Aorta (tissue), 5 donors: ENCODE measurements around the gene DYRK2. TPM values are rescaled to one million over a fixed set of nuclear protein-coding genes. Genes with fewer than 3 reads are reported as not detected.

Experiments
- ATAC-seq: fragments of 200-7000 bp; cut with Tn5 transposase; one replicate; pipeline ENCODE4 v1.9.1; 2022; ENCODE audit warnings: moderate library complexity; ENCODE audit not compliant: low FRiP score
- DNase-seq, 2 donors: peaks; one replicate each; pipeline ENCODE4 v3.0.0-alpha.2; 2020
- H3K27ac ChIP-seq, 2 donors: one replicate each; pipeline ENCODE4 v1.5.1; 2013; ENCODE audit warnings: low read length in 2 of 2, mild to moderate bottlenecking in 2 of 2, moderate library complexity in 2 of 2, control low read depth in 1 of 2, inconsistent platforms in 1 of 2, low read depth in 1 of 2
- H3K27me3 ChIP-seq, 2 donors: one replicate each; pipeline ENCODE4 v1.6.1; 2013; ENCODE audit warnings: control low read depth in 1 of 2, low read length in 1 of 2, mild to moderate bottlenecking in 1 of 2, moderate library complexity in 1 of 2; ENCODE audit not compliant: insufficient read depth in 2 of 2, control insufficient read depth in 1 of 2
- H3K36me3 ChIP-seq, 2 donors: one replicate each; pipeline ENCODE4 v1.6.1; 2013; ENCODE audit warnings: control low read depth in 1 of 2, low read length in 1 of 2, mild to moderate bottlenecking in 1 of 2; ENCODE audit not compliant: insufficient read depth in 2 of 2, control insufficient read depth in 1 of 2
- H3K4me1 ChIP-seq, 2 donors: one replicate each; pipeline ENCODE4 v1.6.1; 2013; ENCODE audit warnings: low read length in 2 of 2, control low read depth in 1 of 2, mild to moderate bottlenecking in 1 of 2, moderate library complexity in 1 of 2; ENCODE audit not compliant: insufficient read depth in 2 of 2, control insufficient read depth in 1 of 2
- H3K4me3 ChIP-seq, 2 donors: one replicate each; pipeline ENCODE4 v1.5.1; 2013; ENCODE audit warnings: low read length in 2 of 2, control low read depth in 1 of 2, mild to moderate bottlenecking in 1 of 2
- H3K9me3 ChIP-seq: one replicate; pipeline ENCODE4 v1.6.1; 2013; ENCODE audit warnings: mild to moderate bottlenecking, low read length; ENCODE audit not compliant: control insufficient read depth
- WGBS, 2 donors: extraction: QIAGEN DNeasy Blood & Tissue Kit; methylation state at CpG; one replicate each; pipeline ENCODE4 v1.1.7; 2013; 5-methylcytosine and 5-hydroxymethylcytosine counted together
- intact Hi-C, 2 donors: fragments of 100-400 bp; cut with DNase I; formaldehyde crosslinking; loops; one replicate each; pipeline versions ENCODE4 v1.14.2 to v1.15.0; 2022
- polyA plus RNA-seq, 2 donors: library from polyadenylated mRNA; stranded (reverse); fragments of 200-250 nt; gene quantifications; one replicate each; pipeline ENCODE4 v1.2.3, GENCODE V29; 2013
- total RNA-seq, 2 donors: library from RNA; stranded (reverse); fragmentation: NEBNext Ultra II Directional; extraction: Animal tissue kit (Norgen Biotek cat#: 25700); gene quantifications; one replicate each; pipeline ENCODE4 v1.2.1, GENCODE V29; 2021
- donor health status: healthy with polysubstance abuse.
- donor health status: Bipolar disorder and iron deficiency.
- donor health status: DM: no; HTN: no; CAD: no.
- donor health status: DM: no; HTN: no; CAD: no.
- donor health status: DM: yes; HTN: yes; CAD: no.

DYRK2 gene
- total and polyA plus RNA-seq, 4 donors = 6.4 to 42.5 (median 17.3) TPM

DNA sequence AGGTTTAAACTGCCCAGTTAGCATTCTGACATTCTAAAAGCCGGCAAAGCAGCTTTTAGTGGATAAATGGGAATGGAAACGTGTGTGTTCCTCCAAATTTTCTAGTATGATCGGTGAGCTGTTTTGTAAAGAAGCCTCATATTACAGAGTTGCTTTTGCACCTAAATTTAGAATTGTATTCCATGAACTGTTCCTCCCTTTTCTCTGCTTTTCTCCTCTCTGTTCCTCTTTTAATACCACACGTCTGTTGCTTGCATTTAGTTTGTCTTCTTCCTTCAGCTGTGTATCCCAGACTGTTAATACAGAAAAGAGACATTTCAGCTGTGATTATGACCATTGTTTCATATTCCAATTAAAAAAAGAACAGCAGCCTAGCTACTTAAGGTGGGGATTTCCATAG lies 10.7 kb downstream of the DYRK2 start:
- no peak for ATAC-seq
- Histone ChIP-seq H3K9me3 (no peaks in the 10 kb centered on the region), H3K27ac (no peak overlapping the region), H3K36me3 (peaks cover 0 to 7% of the 10 kb centered on the region in 2 donors), H3K4me3 (no peak overlapping the region), H3K27me3 (no peaks in the 10 kb centered on the region), H3K4me1 (peaks cover 6 to 10% of the 10 kb centered on the region in 2 donors)
- intact Hi-C loops = loop anchor here in 1 of 2 donors (10.0 kb wide), 2 partner anchors 166 to 276 kb away; no protein-coding TSS in a partner anchor
- DNase-seq = no peak
- 14 to 20% methylated on average over 4 of the region's 4 CpGs for WGBS, 2 donors

GRCh38 chr12:67661311-67662021 lies 12.9 kb downstream of the DYRK2 start:
- no peaks in the 10 kb centered on the region for H3K27me3 ChIP-seq
- H3K4me3 ChIP-seq = no peak overlapping the region
- H3K9me3 ChIP-seq = no peaks in the 10 kb centered on the region
- intact Hi-C loops = loop anchor here in 1 of 2 donors (10.0 kb wide), 1 partner anchor 53 kb away; no protein-coding TSS in a partner anchor
- H3K36me3 ChIP-seq = peaks cover 0 to 7% of the 10 kb centered on the region in 2 donors
- no peak overlapping the region for H3K27ac ChIP-seq
- 43% methylated on average over 4 of the region's 4 CpGs for WGBS, 2 donors
- ATAC-seq (no peak), DNase-seq (no peak)
- H3K4me1 ChIP-seq = peaks cover 5 to 15% of the 10 kb centered on the region in 2 donors

DNA sequence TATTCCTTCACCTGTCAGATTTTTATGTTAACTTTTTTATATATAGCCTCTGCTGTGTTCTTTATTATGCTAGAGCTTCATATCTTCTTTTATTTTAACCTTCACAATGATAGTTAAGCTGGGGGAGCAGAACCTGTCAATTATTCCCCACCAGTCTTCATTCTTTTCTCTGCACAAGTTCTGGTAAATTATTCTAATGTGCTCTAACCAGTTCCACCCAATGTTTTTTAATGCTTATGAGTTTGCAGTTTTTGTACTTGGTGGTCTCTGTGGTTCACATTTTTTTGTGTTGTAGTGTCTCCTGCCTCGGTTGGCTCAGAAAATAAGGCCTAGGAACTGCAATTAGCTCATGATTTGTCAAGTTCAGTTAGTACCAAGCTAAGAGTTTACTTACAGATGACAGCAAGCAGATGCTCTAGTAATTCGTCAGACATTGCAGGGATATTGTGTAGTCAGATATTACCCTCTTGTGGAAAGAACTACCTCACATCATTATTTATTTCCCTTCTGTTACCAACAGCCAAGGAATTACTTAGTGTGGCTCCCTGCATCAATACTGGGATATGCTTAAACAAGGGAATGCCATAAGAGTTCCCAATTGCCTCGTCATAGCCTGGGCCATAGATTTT lies 14.5 kb downstream of the DYRK2 start:
- H3K27ac ChIP-seq = no peak overlapping the region

DNA sequence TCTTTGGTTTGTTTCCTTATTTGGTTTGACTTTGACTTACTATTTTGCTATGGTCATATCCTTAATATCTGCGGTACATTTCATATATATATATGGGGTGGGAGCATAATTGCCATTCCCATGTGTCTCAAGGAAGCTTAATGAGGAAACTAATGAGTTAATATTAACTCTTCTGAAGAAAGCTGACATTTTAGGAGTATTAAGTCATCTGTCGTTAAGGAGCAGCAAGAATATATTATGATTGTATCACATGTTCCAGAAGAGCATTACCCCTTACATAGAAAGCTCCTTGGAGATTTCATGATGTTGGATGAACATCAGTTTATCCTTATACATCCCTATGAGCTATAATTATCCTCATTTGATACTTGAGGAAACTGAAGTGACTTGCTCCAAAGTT lies 15.6 kb downstream of the DYRK2 start:
- ATAC-seq (no peak), DNase-seq (no peak)
- peaks cover 2 to 19% of the 10 kb centered on the region in 2 donors for H3K4me1 ChIP-seq
- H3K9me3 ChIP-seq = no peaks in the 10 kb centered on the region
- no peaks in the 10 kb centered on the region for H3K27me3 ChIP-seq
- H3K36me3 ChIP-seq = peaks cover 0 to 1% of the 10 kb centered on the region in 2 donors
- 53 to 63% methylated on average over 2 of the region's 2 CpGs for WGBS, 2 donors
- no peak overlapping the region for H3K27ac ChIP-seq
- intact Hi-C loops = loop anchor here in 1 of 2 donors (10.0 kb wide), 1 partner anchor 51 kb away; no protein-coding TSS in a partner anchor
- no peak overlapping the region for H3K4me3 ChIP-seq

More for the DNA sequence above, 14.5 kb downstream of the DYRK2 start:
- WGBS, 2 donors = 59 to 71% methylated on average over 3 of the region's 3 CpGs
- ATAC-seq (no peak), DNase-seq (no peak)
- no peak overlapping the region for H3K4me3 ChIP-seq
- peaks cover 0 to 4% of the 10 kb centered on the region in 2 donors for H3K36me3 ChIP-seq
- intact Hi-C loops = loop anchor here in 1 of 2 donors (10.0 kb wide), 1 partner anchor 52 kb away; no protein-coding TSS in a partner anchor
- peaks cover 5 to 19% of the 10 kb centered on the region in 2 donors for H3K4me1 ChIP-seq
- H3K27me3 ChIP-seq = no peaks in the 10 kb centered on the region
- no peaks in the 10 kb centered on the region for H3K9me3 ChIP-seq

- Histone ChIP-seq H3K27me3 (no peaks in the 10 kb centered on the region), H3K4me1 (peaks cover 2 to 15% of the 10 kb centered on the region in 2 donors), H3K27ac (peak overlapping the region in 1 of 2 donors; percentile 28), H3K9me3 (no peaks in the 10 kb centered on the region), H3K4me3 (no peak overlapping the region), H3K36me3 (peaks cover 0 to 1% of the 10 kb centered on the region in 2 donors)
- 65 to 87% methylated on average over 1 of the region's 1 CpG for WGBS, 2 donors
- no peak for DNase-seq
- intact Hi-C loops = loop anchor here in 1 of 2 donors (10.0 kb wide), 1 partner anchor 49 kb away; no protein-coding TSS in a partner anchor
- ATAC-seq = no peak
Observed at GRCh38 chr12:67665679-67666078, 17.1 kb downstream of the DYRK2 start.

- H3K27ac ChIP-seq = peak overlapping the region in 1 of 2 donors; percentile 14
- peaks cover 2 to 15% of the 10 kb centered on the region in 2 donors for H3K4me1 ChIP-seq
- intact Hi-C loops = loop anchor here in 1 of 2 donors (10.0 kb wide), 1 partner anchor 48 kb away; no protein-coding TSS in a partner anchor
- H3K9me3 ChIP-seq = no peaks in the 10 kb centered on the region
- H3K4me3 ChIP-seq = no peak overlapping the region
- WGBS, 2 donors = 0 to 5% methylated on average over 1 of the region's 1 CpG
- DNase-seq = no peak
- ATAC-seq = no peak
- H3K27me3 ChIP-seq = no peaks in the 10 kb centered on the region
- H3K36me3 ChIP-seq = no peaks in the 10 kb centered on the region
Observed at GRCh38 chr12:67666605-67667004, 18.1 kb downstream of the DYRK2 start.

DNA sequence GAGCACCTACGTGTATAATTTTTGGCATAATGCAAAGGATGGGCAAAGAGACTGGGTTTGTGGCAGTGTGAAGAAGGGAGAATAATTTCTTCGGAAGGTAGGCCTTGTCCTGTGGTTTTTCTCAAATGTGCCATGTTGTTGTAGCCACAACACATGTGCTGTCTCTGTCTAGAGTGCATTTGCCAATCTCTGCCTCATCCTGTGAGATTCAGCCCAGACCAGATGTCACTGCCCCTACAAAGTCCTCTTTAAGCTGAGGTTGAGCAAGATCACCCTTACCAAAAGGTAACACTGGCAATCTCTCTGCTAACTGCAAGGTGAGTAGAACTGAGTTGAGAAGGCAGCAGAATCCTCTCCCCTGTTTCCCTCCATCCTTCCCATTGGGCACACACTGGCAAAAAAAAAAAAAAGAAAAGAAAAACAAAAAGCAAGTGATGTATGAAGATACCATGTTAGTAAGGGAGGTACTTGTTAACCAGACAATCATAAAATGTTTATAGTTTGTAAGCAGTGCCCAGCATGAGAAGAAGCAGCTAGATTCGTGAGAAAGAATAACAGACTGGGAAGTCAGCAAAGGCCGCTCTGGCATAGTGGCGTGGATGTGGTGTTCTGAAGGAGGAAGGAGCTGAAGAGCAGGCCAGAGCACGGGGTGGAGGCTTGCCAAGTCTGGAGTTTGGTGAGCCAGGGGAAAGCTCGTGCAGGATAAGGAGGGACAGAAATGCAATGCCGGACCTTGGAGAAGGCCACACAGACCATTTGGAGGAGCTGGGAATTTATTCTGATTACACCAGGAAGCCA lies 18.9 kb downstream of the DYRK2 start:
- peak overlapping the region in 1 of 2 donors; percentile 82 for H3K27ac ChIP-seq
- 17 to 18% methylated on average over 8 of the region's 8 CpGs for WGBS, 2 donors
- H3K9me3 ChIP-seq = no peaks in the 10 kb centered on the region
- no peaks in the 10 kb centered on the region for H3K36me3 ChIP-seq
- ATAC-seq (peak; percentile 71), DNase-seq (peak; percentile 89 to 90)
- peaks cover 2 to 13% of the 10 kb centered on the region in 2 donors for H3K4me1 ChIP-seq
- no peaks in the 10 kb centered on the region for H3K27me3 ChIP-seq
- no peak overlapping the region for H3K4me3 ChIP-seq
- intact Hi-C loops = loop anchor here in 1 of 2 donors (10.0 kb wide), 1 partner anchor 47 kb away; no protein-coding TSS in a partner anchor
